Panc1 (cell line): Measurements from ENCODE around the gene ATP5MC2. TPM values are rescaled to one million over a fixed set of nuclear protein-coding genes. Genes with fewer than 3 reads are reported as not detected.

Experiments
- ATAC-seq: fragments of 200-7000 bp; cut with Tn5 transposase; 2 replicates; pipeline ENCODE4 v1.9.1; 2020; ENCODE audit warnings: mild to moderate bottlenecking, moderate library complexity
- BruUV-seq: library from RNA; stranded (reverse); fragments of 400-500 nt; replicated peaks from 2 replicates; lab custom pipeline; 2021; lab: Mats Ljungman, UMichigan
- CTCF ChIA-PET: fragments of 300-600 bp; sonication (Branson Sonifier 250); formaldehyde crosslinking; loops from one replicate; lab custom pipeline; 2022; ENCODE audit warnings: antibody characterized with exemption; lab: Charles Lee
- POLR2A ChIA-PET: fragments of 300-600 bp; sonication (Branson Sonifier 250); formaldehyde crosslinking; loops from one replicate; lab custom pipeline; 2022; ENCODE audit warnings: antibody characterized with exemption; lab: Charles Lee
- DNase-seq: peaks from one replicate; pipeline ENCODE4 v3.0.0-alpha.2; 2010; ENCODE audit warnings: low read depth, low spot score
- H3K27ac ChIP-seq: 2 replicates; pipeline ENCODE4 v1.5.1; 2011; ENCODE audit warnings: mild to moderate bottlenecking, low read length, inconsistent platforms
- H3K27me3 ChIP-seq: fragments of 200-500 bp; sonication (Bioruptor generic); 2 replicates; pipeline ENCODE4 v1.6.0; 2014; ENCODE audit warnings: low read length, inconsistent platforms; ENCODE audit not compliant: control insufficient read depth, insufficient read depth
- H3K36me3 ChIP-seq: fragments of 200-500 bp; sonication (Bioruptor generic); 2 replicates; pipeline ENCODE4 v1.5.1; 2014; ENCODE audit warnings: inconsistent platforms, mild to moderate bottlenecking, low read length, moderate library complexity; ENCODE audit not compliant: control insufficient read depth, insufficient read depth
- H3K4me1 ChIP-seq: 2 replicates; pipeline ENCODE4 v1.5.1; 2011; ENCODE audit warnings: inconsistent platforms, mild to moderate bottlenecking, low read length, moderate library complexity; ENCODE audit not compliant: control insufficient read depth, insufficient read depth
- H3K4me3 ChIP-seq, 2 experiments: 2 replicates each; pipeline ENCODE4 v1.5.1; 2011 to 2012; ENCODE audit warnings: low read depth in 2 of 2, low read length in 2 of 2, mild to moderate bottlenecking in 2 of 2, inconsistent platforms in 1 of 2, moderate library complexity in 1 of 2
- H3K9me3 ChIP-seq: fragments of 200-500 bp; sonication (Bioruptor generic); 2 replicates; pipeline ENCODE4 v1.5.1; 2014; ENCODE audit warnings: low read depth, mild to moderate bottlenecking, inconsistent platforms, low read length, moderate library complexity; ENCODE audit not compliant: control insufficient read depth, insufficient read depth
- CTCF ChIP-seq: fragments of 450-650 bp; IDR thresholded peaks from 2 replicates; pipeline ENCODE4 v1.5.1; 2017; ENCODE audit warnings: mild to moderate bottlenecking
- POLR2AphosphoS5 ChIP-seq: IDR thresholded peaks from 2 replicates; pipeline ENCODE4 v1.6.1; 2012; ENCODE audit warnings: mild to moderate bottlenecking, low read depth, low read length, moderate library complexity
- REST ChIP-seq, 2 experiments: IDR thresholded peaks; 2 replicates each; pipeline ENCODE4 v1.6.1; 2011 to 2012; ENCODE audit warnings: low read depth in 2 of 2, control low read depth in 1 of 2, low read length in 1 of 2, mild to moderate bottlenecking in 1 of 2, moderate library complexity in 1 of 2; ENCODE audit not compliant: insufficient read depth in 1 of 2
- SIN3A ChIP-seq: IDR thresholded peaks from 2 replicates; pipeline ENCODE4 v1.6.1; 2012; ENCODE audit warnings: low read depth, mild to moderate bottlenecking, low read length, moderate library complexity, borderline replicate concordance; ENCODE audit not compliant: insufficient read depth
- TCF7L2 ChIP-seq: IDR thresholded peaks from 2 replicates; pipeline ENCODE4 v1.6.1; 2011; ENCODE audit warnings: mild to moderate bottlenecking, low read depth, low read length, inconsistent platforms
- in situ Hi-C: cut with HindIII; loops from 2 replicates; pipeline ENCODE4 v1.10.0; 2016; ENCODE audit warnings: low sequenced_read_pairs, low pct_unique_long_range_greater_than_20kb
- intact Hi-C: fragments of 100-400 bp; cut with micrococcal nuclease; formaldehyde crosslinking; loops from one replicate; pipeline ENCODE4 v1.10.0; 2022; ENCODE audit not compliant: unreplicated experiment
- total RNA-seq: library from RNA; stranded (reverse); gene quantifications from one replicate; pipeline ENCODE4 v1.2.1, GENCODE V29; 2021; ENCODE audit not compliant: unreplicated experiment

The ATP5MC2 gene
- total RNA-seq, 1 experiment from 2014 or later: 290 TPM

DNA sequence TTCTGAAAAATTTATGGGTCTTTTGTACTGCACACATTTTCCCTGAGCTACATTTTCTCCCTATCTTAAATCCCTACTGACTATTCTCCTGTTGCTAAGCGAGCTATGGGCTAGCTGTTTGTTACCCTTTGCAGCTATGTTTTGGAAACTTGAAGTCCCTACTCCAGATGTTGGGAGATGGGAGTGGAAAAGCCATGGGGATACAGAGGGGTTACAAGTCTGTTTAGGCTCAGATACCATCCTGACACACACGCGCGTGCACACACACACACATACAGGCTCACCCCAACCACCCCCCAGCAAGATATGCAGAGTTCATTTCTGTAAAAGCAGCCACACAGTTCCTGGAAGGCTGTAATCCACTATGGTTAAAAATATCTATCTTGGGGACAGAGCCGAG lies 15.8 kb downstream of the ATP5MC2 start:
- in situ Hi-C loops: no loop called here
- ATAC-seq (no peak), DNase-seq (no peak)
- no TSS peak for BruUV-seq
- CTCF ChIA-PET: interaction anchor here (1.5 kb wide), 1 partner anchor 116 kb away, joined by 6 read pairs; no protein-coding TSS in a partner anchor
- Histone ChIP-seq H3K9me3 (no peaks in the 10 kb centered on the region), H3K36me3 (no peaks in the 10 kb centered on the region), H3K4me3 (no peak overlapping the region), H3K4me1 (peaks cover 33% of the 10 kb centered on the region), H3K27ac (peak overlapping the region; percentile 99), H3K27me3 (no peaks in the 10 kb centered on the region)
- POLR2A ChIA-PET: no interaction called here
- intact Hi-C loops: no loop called here
- TF ChIP-seq REST (IDR thresholded peaks at IDR 0.05; ENCODE audit: insufficient read depth in 1 of 2, low read depth in 2 of 2, low read length in 1 of 2) (no peak), TCF7L2 (no peak), POLR2AphosphoS5 (no peak), CTCF (no peak), SIN3A (no peak)

DNA sequence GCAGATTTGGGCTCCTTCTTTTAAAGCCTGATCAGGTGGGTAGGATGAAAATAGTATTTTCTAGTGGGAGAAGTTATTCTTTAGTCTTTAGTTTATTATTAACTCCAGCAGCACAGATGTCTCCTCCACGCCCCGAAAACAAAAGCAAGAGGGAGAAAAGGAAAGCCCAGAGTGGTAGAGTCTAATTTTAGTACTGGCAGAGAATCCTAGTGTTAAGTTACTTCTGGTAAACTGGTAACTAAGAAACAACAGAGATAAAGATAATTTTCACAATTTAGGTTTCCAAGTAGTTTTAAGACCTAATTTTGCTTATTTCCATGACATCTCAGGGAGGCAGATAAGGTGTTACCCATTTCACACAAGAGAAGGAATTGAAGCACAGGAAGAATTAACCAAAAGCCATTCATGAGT lies 16.3 kb downstream of the ATP5MC2 start:
- POLR2A ChIA-PET: no interaction called here
- H3K27ac ChIP-seq: peak overlapping the region; percentile 99
- H3K4me3 ChIP-seq: peak overlapping the region in 1 of 2 experiments; percentile 35; a peak in 1 of 4 replicates
- no peaks in the 10 kb centered on the region for H3K9me3 ChIP-seq
- peaks cover 33% of the 10 kb centered on the region for H3K4me1 ChIP-seq
- no peaks in the 10 kb centered on the region for H3K27me3 ChIP-seq
- BruUV-seq: TSS peak; percentile 45
- H3K36me3 ChIP-seq: no peaks in the 10 kb centered on the region
- ATAC-seq (peak; percentile 28; the same call in 1 of the 2 replicates), DNase-seq (no peak)
- CTCF ChIA-PET: interaction anchor here (0.5 to 1.5 kb wide), 2 partner anchors 96 to 115 kb away, joined by 6 read pairs; no protein-coding TSS in a partner anchor
- intact Hi-C loops (no loop called here), in situ Hi-C loops (no loop called here)
- TF ChIP-seq SIN3A (no peak), CTCF (no peak), TCF7L2 (no peak), REST (IDR thresholded peaks at IDR 0.05; ENCODE audit: insufficient read depth in 1 of 2, low read depth in 2 of 2, low read length in 1 of 2) (no peak), POLR2AphosphoS5 (no peak)
